Smooth muscle cell (in vitro differentiated cells): ENCODE results near the gene MGAT5B. TPM values are rescaled to one million over a fixed set of nuclear protein-coding genes. Genes with fewer than 3 reads are reported as not detected.

Source experiments
- DNase-seq: peaks from one replicate; lab custom pipeline; 2025; ENCODE audit not compliant: unreplicated experiment; lab: John Stamatoyannopoulos, UW
- H2AFZ ChIP-seq: fragments of 200-600 bp; sonication (generic); 2 replicates; pipeline ENCODE4 v1.6.0; 2016; ENCODE audit warnings: antibody characterized with exemption, low read depth, mild to moderate bottlenecking
- H3F3A ChIP-seq: fragments of 200-600 bp; sonication (generic); 2 replicates; pipeline ENCODE4 v1.6.0; 2017; ENCODE audit warnings: antibody characterized with exemption, low read depth
- H3K27ac ChIP-seq: fragments of 200-600 bp; sonication (generic); 2 replicates; pipeline ENCODE4 v1.5.1; 2016; ENCODE audit warnings: low read depth, mild to moderate bottlenecking
- H3K27me3 ChIP-seq: fragments of 200-600 bp; sonication (generic); 2 replicates; pipeline ENCODE4 v1.6.1; 2016; ENCODE audit warnings: low read depth, mild to moderate bottlenecking
- H3K36me3 ChIP-seq: fragments of 200-600 bp; sonication (generic); 2 replicates; pipeline ENCODE4 v1.5.1; 2016; ENCODE audit warnings: low read depth
- H3K4me1 ChIP-seq: fragments of 200-600 bp; sonication (generic); 2 replicates; pipeline ENCODE4 v1.5.1; 2016; ENCODE audit warnings: low read depth
- H3K4me2 ChIP-seq: fragments of 200-600 bp; sonication (generic); 2 replicates; pipeline ENCODE4 v1.6.0; 2016; ENCODE audit warnings: mild to moderate bottlenecking
- H3K4me3 ChIP-seq: fragments of 200-600 bp; sonication (generic); 2 replicates; pipeline ENCODE4 v1.5.1; 2016; ENCODE audit warnings: mild to moderate bottlenecking
- H3K79me2 ChIP-seq: fragments of 200-600 bp; sonication (generic); 2 replicates; pipeline ENCODE4 v1.6.0; 2016; ENCODE audit warnings: low read depth, mild to moderate bottlenecking
- H3K9ac ChIP-seq: fragments of 200-600 bp; sonication (generic); 2 replicates; pipeline ENCODE4 v1.6.0; 2016; ENCODE audit warnings: low read depth
- H3K9me3 ChIP-seq: fragments of 200-600 bp; sonication (generic); replicated peaks from 2 replicates; pipeline ENCODE4 v1.5.1; 2016; ENCODE audit warnings: low read depth
- H4K20me1 ChIP-seq: fragments of 200-600 bp; sonication (generic); 2 replicates; pipeline ENCODE4 v1.6.0; 2016; ENCODE audit warnings: low read depth
- WGBS: methylation state at CpG from one replicate; pipeline ENCODE4 v1.1.7; 2016; ENCODE audit warnings: low lambda C conversion rate; 5-methylcytosine and 5-hydroxymethylcytosine counted together
- polyA plus RNA-seq: library from polyadenylated mRNA; unstranded; fragments of >200 nt; fragmentation: Nextera tagmentation; extraction: Ambion mirVana; gene quantifications from 2 replicates; pipeline ENCODE4 v1.2.1, GENCODE V29; 2016
- total RNA-seq: library from RNA; depleted of rRNA; stranded (reverse); fragments of >200 nt; gene quantifications from 2 replicates; pipeline ENCODE4 v1.2.3, GENCODE V29; 2014
- TF ChIP-seq, protein P1 (sequence below): fragments of 200-600 bp; sonication (generic); IDR thresholded peaks from 2 replicates; pipeline ENCODE4 v1.5.1; 2017; ENCODE audit warnings: borderline replicate concordance, mild to moderate bottlenecking, antibody characterized with exemption; ENCODE audit not compliant: insufficient read depth, poor library complexity, severe bottlenecking

The MGAT5B gene
- total and polyA plus RNA-seq, 2 experiments from 2014 or later = 0.78 to 7.6 TPM

DNA sequence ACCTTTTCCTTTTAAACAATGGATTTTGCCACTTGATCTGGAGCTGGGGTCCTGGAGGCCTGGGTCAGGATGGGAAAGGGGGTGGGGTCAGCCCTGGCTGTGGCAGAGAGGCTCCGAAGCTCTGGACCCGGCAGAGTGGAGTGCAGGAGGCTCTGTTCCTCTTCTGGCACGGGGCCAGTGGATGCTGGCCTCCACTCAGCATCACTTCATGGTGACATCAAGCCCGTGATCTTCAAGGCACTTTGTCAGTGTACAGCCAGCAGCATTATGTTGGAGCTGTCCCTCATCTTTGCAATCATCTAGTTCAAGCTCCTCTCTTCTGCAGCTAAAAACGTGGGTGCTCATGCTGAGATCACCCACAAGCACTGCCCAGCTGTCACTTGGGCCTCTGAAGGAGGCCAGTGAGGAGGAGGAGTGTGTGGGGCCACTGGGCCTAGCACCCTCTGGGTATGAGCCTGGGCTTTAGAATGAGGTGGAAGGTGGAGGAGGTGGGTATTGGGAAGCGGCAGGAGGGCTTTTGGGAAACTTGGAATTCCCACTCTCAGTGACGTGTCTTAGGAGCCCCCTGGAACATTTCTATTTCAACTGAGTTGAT lies 45.9 kb upstream of the MGAT5B start:
- H3K4me2 ChIP-seq = no peak overlapping the region
- H4K20me1 ChIP-seq = no peaks in the 10 kb centered on the region
- H3K9me3 ChIP-seq = no peaks in the 10 kb centered on the region
- H3K27me3 ChIP-seq = peaks cover 5% of the 10 kb centered on the region
- no peak overlapping the region for H2AFZ ChIP-seq
- H3K27ac ChIP-seq = no peak overlapping the region
- H3K4me3 ChIP-seq = no peak overlapping the region
- no peaks in the 10 kb centered on the region for H3F3A ChIP-seq
- no peak overlapping the region for H3K9ac ChIP-seq
- TF ChIP-seq, protein P1, sequence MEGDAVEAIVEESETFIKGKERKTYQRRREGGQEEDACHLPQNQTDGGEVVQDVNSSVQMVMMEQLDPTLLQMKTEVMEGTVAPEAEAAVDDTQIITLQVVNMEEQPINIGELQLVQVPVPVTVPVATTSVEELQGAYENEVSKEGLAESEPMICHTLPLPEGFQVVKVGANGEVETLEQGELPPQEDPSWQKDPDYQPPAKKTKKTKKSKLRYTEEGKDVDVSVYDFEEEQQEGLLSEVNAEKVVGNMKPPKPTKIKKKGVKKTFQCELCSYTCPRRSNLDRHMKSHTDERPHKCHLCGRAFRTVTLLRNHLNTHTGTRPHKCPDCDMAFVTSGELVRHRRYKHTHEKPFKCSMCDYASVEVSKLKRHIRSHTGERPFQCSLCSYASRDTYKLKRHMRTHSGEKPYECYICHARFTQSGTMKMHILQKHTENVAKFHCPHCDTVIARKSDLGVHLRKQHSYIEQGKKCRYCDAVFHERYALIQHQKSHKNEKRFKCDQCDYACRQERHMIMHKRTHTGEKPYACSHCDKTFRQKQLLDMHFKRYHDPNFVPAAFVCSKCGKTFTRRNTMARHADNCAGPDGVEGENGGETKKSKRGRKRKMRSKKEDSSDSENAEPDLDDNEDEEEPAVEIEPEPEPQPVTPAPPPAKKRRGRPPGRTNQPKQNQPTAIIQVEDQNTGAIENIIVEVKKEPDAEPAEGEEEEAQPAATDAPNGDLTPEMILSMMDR = no peak
- no peaks in the 10 kb centered on the region for H3K4me1 ChIP-seq
- WGBS = 82% methylated on average over 7 of the region's 7 CpGs
- no peaks in the 10 kb centered on the region for H3K36me3 ChIP-seq
- DNase-seq = no peak
- no peaks in the 10 kb centered on the region for H3K79me2 ChIP-seq

DNA sequence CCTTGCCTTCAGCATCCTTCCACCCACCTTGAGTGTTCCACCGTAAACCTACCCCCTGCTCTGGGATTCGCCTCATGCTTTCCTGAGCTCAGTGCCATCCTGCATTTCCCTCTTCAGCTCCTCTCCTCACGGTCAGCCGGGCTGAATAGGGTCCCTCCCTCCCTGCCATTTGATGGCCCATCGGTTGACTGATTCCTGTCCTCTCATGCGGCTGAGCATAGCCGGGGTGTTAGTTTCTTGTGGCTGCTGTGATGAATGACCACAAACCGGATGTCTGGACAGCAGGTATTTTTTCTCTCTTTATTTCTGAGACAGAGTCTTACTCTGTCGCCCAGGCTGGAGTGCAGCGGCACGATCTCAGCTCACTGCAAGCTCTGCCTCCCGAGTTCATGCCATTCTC lies 44.1 kb upstream of the MGAT5B start:
- H3K4me3 ChIP-seq = no peak overlapping the region
- H2AFZ ChIP-seq = no peak overlapping the region
- no peaks in the 10 kb centered on the region for H3K36me3 ChIP-seq
- H3K9me3 ChIP-seq = no peaks in the 10 kb centered on the region
- H3K9ac ChIP-seq = no peak overlapping the region
- no peaks in the 10 kb centered on the region for H3K79me2 ChIP-seq
- WGBS = 92% methylated on average over 12 of the region's 12 CpGs
- no peaks in the 10 kb centered on the region for H4K20me1 ChIP-seq
- H3K27ac ChIP-seq = no peak overlapping the region
- H3F3A ChIP-seq = no peaks in the 10 kb centered on the region
- TF ChIP-seq, protein P1 = no peak
- H3K4me2 ChIP-seq = no peak overlapping the region
- H3K4me1 ChIP-seq = no peaks in the 10 kb centered on the region
- H3K27me3 ChIP-seq = peaks cover 5% of the 10 kb centered on the region
- DNase-seq = no peak

DNA sequence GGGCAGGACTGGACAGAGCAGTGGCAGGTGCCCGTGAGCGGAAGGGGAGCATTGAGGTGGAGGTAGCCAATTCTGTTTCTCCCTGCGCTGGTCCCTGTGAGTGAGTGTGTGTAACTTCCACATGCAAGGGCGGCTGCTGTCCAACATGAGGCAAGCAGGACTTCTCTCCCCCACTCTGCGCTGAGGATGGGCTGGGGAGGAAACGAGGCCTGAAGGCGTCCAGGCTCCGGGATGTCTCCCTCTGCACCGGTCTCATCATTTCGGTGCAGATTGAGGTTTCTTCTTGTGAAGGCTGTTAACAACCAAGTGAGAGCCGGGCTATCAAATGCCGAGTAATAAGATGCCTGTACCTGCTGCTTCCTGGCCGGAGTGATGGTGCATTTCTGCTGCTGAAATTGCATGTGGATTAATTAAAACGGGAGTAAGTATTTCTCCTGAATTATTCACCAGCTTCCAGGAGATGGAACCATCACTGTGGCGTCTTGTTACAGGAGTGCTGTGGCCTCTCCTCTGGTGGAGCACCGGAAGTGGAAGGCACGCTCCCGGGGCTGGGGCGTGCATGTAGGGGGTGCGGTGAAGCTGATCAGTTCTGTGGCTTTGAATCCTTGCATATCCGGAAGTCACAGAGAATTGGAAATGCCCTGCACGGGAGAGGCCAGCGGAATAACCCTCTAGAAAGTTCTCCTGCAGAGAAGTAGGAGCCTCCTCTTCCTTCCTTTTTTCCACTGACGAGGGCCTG lies 41.7 kb upstream of the MGAT5B start:
- WGBS = 84% methylated on average over 24 of the region's 24 CpGs
- no peaks in the 10 kb centered on the region for H3K4me1 ChIP-seq
- no peaks in the 10 kb centered on the region for H4K20me1 ChIP-seq
- H3K36me3 ChIP-seq = no peaks in the 10 kb centered on the region
- TF ChIP-seq, protein P1 = no peak
- H3F3A ChIP-seq = no peaks in the 10 kb centered on the region
- no peaks in the 10 kb centered on the region for H3K27me3 ChIP-seq
- no peak overlapping the region for H2AFZ ChIP-seq
- H3K9ac ChIP-seq = no peak overlapping the region
- H3K9me3 ChIP-seq = no peaks in the 10 kb centered on the region
- DNase-seq = no peak
- no peak overlapping the region for H3K27ac ChIP-seq
- no peaks in the 10 kb centered on the region for H3K79me2 ChIP-seq
- no peak overlapping the region for H3K4me2 ChIP-seq
- H3K4me3 ChIP-seq = no peak overlapping the region
